CD4-positive, alpha-beta T cell treated with Interleukin-2 at 100 ng/mL for 4 hours (primary cell): ENCODE measurements around the gene CLDN6.

Source experiments
- DNase-seq: peaks from one replicate; pipeline ENCODE4 v3.0.0-alpha.2; 2020; ENCODE audit warnings: low spot score

The CLDN6 gene

GRCh38 chr16:2970563-2970962 is 47.4 kb downstream of the CLDN6 start:
- no peak for DNase-seq

DNA sequence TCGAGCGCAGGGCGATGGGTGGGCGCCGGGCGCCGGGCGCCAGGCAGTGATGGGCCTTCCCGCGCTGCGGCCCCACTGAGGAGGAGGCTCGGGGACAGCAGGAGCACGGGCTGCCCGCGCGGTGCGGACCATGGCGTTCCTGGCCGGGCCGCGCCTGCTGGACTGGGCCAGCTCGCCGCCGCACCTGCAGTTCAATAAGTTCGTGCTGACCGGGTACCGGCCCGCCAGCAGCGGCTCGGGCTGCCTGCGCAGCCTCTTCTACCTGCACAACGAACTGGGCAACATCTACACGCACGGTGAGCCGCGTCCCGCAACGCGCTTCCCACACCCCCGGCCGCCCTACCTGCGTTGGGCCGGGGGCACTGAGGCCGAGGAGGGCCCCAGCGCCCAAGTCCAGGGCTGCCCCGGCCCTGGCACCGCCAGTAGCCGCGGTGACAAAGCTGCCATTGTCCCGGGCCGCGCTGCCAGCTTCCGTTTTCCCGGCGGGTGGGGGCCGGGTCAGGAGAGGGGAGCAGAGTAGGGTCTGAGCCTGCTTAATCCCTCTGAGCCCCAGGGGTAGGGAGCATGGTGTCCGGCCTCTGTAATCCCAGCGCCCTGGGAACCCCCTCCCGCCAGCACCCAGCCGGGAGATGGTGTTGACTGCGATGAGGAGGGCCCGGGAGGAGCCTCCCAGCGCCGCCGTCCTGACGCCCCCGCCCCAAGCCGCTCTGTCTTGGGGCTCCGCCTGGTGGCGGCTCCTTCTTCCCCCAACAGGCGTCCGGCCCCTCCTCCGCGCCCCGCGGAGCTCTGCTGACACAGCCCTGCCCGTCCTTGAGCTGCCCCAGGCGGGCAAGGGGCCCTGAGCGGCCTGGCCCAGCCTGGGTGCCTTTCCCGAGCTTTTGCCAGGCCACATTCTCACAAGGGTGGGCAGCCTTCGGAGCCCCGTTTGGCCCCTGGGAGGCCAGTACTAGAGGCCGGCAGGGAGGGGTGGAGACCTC is 48.1 kb downstream of the CLDN6 start:
- peak; percentile 59 for DNase-seq

- peak; percentile 77 for DNase-seq
Observed at GRCh38 chr16:2968738-2969544, 49.0 kb downstream of the CLDN6 start, which contains the start of gene PAQR4. TSS of gene PAQR4 (plus strand) at chr16:2969348. CDS start at chr16:2969675, 327 bp downstream.

DNA sequence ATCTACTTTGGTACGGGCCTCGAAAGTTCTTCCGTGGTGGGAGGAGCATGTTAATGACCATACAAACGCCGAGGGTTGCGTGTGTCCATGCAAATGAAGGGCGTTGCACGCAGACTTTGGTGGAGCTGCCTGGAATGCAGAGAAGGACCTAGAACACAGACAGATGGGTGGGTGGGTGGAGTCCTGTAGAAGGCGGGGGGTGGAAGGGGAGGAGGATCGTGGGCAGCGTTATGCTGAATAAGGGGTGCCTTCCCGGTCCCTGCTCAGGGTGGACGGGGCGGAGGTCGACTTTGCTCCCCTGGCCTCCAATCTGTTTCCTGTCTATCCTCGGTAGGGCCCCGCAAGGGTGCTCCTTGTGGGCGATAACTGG is 49.6 kb downstream of the CLDN6 start:
- DNase-seq, result no peak

DNA sequence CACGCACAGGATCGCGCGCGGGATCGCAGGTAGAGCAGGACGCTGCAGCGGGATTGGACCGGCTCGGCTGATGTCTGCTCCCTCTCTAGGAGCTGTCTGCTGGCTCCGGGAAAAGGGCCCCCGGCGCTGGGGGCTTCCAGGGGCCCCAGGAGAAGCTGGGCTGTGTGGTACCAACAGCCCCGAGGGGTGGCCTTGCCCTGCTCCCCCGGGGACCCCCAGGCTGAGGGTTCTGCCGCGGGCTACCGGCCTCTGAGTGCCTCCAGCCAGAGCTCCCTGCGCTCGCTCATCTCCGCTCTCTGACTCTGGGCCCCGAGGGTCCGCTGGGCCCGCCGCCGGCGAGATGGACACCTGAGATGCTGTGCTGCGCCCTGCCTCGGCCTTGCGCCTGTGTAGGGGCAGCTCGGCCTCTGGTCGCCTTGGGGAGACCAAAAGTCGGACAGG is 50.2 kb downstream of the CLDN6 start:
- no peak for DNase-seq

GRCh38 chr16:2967211-2967631 is 50.8 kb downstream of the CLDN6 start:
- no peak for DNase-seq

DNA sequence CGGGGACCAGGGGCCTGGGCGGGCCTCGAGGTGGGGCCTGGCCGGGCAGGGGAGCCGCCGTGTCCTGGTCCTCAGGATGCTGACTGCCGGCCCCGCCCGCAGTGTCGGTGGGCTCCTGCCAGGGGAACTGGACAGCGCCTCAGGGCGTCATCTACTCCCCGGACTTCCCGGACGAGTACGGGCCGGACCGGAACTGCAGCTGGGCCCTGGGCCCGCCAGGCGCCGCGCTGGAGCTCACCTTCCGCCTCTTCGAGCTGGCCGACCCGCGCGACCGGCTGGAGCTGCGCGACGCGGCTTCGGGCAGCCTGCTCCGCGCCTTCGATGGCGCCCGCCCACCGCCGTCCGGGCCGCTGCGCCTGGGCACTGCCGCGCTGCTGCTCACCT is 51.2 kb downstream of the CLDN6 start:
- no peak for DNase-seq

DNA sequence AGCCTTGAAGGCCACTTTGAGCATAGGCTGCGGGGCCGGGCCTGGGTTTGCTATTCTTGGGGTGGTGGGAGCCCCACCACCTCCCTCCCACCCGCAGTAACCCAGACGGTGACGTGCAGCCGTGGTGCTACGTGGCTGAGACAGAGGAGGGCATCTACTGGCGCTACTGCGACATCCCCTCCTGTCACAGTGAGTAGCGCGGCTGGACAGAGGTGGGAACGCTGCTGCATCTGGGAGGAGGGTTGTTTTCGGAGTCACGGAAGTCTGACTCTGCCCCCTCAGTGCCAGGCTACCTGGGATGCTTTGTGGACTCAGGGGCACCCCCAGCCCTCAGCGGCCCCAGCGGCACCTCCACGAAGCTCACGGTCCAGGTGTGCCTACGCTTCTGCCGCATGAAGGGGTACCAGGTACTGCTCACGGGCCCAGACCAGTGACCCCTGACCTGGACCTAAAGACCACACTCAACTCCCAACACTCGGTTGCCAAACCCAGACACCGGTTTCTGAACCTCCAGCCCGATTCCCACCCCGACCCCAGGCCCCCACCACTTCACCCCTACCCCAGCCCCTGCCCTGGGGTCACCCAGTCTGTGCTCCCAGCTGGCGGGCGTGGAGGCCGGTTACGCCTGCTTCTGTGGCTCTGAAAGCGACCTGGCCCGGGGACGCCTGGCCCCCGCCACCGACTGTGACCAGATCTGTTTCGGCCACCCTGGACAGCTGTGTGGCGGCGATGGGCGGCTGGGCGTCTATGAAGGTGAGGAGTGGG is 51.8 kb downstream of the CLDN6 start:
- DNase-seq, result no peak
